ENCODE measurements around the gene BRPF1.

The BRPF1 gene

DNA sequence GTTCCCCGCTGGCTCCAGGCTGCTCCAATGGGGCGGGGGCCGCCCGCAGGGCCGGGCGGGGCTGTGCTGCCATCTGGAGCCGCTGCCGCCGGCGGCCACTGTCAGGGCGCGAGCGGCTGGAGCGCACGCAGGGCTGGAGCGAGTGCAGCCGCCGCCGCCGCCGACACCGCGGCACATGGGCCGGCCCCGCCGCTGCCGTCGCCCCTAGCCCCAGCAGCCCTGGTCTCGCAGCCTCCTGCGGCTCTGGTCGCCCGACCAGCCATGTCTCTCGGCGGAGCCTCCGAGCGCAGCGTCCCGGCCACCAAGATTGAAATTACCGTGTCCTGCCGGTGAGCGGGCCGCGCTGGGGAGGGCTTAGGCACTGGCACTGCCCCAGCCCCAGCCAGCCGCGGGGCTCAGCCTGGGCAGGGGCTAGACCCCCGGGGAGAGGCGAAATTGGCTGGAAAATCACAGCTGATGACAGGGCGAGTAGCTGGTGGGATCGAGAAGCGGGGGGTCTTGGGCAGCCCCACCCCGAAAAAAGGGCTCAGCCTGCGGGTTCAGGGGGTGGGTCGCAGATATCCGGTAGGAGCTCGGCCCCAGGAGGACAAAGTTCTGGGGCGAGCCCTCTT, 27.7 kb upstream of the BRPF1 start, which contains the start of gene CPNE9:
Gene CPNE9 (plus strand): TSS at position 98 of the 611 bp plus-strand sequence. CDS start 164 bp downstream, at position 262.
- peak; percentile 27 for DNase-seq (ENCODE audit: low read depth, low spot score)

DNA sequence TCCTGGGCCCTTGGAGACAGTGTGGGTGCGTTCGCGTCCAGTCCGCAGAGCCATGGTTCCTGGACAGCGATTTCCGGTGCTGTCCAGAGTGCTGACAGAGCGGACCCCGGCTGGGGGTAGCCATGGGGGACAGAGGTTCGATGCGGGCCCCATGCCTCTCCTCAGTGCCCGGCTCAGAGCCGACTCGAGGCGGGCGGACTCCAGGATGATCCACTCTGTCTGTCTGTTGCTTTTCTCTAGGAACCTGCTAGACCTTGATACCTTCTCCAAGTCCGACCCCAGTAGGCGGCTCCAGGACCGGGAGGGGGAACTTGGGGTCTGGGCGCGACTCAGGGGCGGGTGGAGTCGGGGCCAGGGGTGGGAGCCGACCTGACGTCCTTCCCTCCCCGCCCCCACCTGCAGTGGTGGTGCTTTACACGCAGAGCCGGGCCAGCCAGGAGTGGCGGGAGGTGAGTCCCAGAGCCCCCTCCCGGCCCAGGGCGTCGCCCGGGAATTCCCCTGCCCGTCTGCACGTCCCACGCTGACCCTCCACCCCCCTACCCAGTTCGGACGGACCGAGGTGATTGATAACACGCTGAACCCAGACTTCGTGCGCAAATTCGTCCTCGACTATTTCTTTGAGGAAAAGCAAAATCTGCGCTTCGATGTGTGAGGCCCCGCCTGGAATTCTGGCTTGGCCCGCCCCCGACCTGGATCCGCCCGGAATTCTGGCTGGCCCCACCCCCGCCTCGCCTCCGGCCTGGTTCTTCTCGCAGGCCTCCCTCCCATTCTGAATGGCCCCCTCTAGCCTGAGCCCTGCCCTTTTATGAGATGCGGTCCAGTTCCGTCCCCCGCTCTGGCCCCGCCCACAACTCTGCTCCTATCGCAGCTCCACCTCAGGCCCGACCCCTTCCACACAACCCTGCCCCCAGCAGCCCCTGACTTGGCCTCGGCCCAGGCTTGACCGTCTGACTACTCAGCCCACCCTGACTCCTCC, 26.9 kb upstream of the BRPF1 start:
- peak; percentile 70 for DNase-seq (ENCODE audit: low read depth, low spot score)

DNA sequence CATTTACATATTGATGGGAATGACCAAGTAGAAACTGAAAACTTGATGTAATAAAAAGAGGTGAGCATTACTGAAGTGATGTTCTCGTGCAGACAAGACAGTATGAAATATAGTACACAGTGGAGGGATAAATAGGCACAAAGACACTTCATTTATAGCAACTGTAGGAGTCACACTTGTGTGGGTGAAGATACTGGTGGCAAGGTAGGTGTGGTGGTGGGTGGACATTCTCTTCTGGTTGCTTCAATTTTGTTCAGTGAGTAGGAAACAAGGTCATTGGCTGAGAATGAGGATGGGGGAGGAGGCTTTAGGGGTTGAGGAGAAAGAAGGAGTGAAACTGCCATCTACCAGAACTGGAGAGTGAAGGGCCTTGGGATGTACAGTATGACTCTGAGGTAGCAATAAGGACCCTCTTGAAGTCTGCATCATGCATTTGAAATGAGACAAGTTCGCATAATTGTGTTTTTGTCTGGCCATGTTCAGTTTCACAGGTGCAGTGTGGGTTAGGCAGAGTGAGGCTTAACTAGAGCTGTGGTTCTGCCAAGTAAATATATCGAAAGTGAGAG, 21.3 kb upstream of the BRPF1 start:
- DNase-seq (ENCODE audit: low read depth, low spot score): no peak

DNA sequence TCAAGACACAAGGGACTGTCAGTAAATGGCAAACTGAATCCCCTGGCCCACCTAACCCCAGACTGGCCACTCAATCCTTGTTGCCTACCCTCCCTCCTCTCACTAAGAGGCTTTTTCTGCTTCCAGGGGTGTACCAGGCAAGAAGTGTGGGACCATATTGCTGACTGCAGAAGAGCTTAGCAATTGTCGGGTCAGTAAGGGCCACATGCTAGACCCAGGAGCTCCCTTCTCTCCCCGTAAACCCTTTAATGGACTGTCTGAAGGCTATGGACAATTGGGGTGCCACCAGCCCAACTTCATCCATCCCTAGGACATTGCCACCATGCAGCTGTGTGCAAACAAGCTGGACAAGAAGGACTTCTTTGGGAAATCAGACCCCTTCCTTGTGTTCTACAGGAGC, 19.1 kb upstream of the BRPF1 start:
- DNase-seq (ENCODE audit: low read depth, low spot score): no peak

DNA sequence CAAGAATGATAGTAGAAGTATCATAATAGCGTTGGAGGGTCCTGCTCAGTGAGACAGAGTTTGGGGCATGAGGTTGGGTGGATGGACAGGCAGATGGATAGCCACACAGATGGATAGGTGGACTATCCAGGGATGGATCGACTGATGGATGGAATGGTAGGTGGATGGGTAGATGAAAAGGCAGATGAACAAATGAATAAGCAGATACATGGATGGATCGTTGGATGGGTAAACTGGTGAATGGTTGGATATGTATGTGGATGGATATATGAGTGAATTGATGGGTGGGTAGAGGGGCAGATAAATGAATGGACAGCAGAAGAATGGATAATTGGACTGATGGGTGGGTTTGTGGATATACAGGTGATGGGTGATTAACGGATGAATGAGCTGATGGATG, 18.4 kb upstream of the BRPF1 start:
- DNase-seq (ENCODE audit: low read depth, low spot score): no peak

DNA sequence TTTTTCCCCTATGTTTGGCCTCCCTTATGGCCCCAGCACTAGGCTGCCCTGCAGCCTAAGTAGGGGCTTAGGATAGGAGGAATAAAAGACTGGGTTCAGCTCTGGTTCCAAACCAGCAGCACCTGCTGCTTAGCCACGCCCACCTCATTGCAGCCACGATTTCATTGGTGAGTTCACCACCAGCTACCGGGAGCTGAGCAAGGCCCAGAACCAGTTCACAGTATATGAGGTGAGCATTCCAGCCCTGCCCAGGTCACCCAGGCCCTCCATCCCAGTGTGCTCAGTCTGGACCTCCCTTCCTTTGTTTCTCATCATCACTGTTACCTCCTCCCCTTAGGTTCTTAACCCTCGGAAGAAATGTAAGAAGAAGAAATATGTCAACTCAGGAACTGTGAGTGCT, 16.4 kb upstream of the BRPF1 start:
- DNase-seq (ENCODE audit: low read depth, low spot score): no peak

DNA sequence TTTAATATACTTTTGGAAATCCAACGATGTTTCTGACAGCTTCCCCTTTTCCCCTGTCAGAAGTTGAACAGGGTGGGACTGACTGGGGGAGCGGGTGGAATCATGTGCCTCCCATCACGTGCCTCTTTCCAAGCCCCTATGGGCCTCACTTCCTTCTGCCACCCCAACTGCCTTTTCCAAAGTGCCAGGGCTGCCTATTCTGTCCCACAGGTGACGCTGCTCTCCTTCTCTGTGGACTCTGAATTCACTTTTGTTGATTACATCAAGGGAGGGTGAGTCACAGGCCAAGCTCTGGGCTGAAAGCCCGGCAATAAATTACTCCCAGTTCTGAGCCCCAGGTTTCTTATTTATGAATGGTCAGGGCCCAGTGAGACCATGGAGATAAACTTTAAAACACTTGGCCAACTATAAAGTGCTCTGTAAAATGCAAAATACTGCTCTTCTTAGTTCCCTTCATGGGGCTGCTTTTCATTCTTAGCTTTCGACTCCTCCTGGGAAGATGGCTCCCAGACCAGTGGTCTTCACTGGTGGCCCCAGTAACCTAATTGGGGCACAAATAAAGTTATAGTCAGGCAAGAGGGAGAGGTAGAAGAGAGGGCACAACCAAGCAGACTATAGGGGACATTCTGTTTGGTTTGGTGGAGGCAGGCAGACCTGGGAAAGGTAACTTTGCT, 15.6 kb upstream of the BRPF1 start:
- DNase-seq (ENCODE audit: low read depth, low spot score): peak; percentile 95

DNA sequence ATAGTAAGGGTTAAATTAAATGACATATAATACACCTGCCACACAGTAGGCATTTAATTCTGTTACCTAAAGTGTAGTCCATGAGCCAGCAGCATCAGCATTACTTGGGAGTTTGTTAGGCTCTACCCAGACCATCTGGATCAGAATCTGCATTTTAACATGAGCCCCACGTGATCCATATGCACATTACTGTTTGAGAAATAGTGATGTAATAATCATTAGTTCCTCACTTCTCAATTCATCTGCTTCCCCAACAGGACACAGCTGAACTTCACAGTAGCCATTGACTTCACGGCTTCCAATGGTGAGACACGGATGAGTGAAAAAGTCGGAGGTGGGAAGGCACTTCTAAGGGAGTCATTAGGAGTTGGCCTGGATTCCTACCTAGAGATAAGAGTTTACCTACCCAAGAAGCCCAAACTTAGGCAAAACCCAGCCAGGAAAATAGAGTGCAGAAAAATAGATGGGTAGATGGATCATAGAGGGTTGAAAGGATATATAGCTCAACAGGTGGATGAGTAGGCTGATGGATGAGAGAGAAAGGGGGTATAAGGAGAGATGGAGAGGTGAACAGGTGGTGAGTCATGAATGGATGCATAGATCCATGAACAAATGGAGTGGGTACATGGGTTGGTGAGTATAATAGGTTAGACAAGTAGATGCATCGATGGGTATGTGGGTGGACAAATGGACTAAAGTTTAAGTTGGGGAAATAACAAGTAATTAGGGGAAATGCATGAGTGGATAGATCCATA, 14.6 kb upstream of the BRPF1 start:
- DNase-seq (ENCODE audit: low read depth, low spot score): no peak

DNA sequence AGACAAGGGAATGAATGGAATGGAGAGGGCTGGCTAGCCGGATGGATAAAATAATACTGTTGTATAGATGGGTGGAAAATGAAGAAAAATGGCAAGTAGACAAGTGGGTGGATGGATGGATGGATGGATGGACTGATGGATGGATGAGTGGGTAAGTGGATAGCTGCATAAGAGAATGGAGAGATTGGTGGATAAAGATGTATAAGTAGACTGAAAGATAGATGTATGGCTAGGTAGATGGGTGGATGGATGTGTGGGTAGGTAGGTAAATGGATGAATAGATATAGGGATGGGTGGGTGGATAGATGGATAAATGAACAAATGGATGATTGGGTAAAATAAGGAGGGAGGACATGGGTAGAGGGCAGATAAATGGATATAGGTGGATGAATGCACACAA, 14.0 kb upstream of the BRPF1 start:
- DNase-seq (ENCODE audit: low read depth, low spot score): no peak

DNA sequence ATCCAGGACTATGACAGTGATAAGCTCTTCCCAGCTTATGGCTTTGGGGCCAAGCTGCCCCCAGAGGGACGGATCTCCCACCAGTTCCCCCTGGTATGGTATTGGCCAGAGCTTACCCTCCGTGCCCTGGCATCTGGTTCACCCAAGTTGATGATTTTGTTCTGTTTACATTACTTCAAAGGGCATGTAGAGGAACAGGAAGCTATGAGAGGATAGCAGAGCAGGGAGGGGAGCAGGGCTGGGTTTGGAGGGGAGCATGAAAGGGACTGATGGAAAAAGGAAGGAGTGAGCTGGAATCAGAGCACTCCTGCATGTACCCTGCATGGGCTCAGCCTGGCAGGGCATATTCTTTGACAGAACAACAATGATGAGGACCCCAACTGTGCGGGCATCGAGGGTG, 13.4 kb upstream of the BRPF1 start:
- no peak for DNase-seq (ENCODE audit: low read depth, low spot score)

DNA sequence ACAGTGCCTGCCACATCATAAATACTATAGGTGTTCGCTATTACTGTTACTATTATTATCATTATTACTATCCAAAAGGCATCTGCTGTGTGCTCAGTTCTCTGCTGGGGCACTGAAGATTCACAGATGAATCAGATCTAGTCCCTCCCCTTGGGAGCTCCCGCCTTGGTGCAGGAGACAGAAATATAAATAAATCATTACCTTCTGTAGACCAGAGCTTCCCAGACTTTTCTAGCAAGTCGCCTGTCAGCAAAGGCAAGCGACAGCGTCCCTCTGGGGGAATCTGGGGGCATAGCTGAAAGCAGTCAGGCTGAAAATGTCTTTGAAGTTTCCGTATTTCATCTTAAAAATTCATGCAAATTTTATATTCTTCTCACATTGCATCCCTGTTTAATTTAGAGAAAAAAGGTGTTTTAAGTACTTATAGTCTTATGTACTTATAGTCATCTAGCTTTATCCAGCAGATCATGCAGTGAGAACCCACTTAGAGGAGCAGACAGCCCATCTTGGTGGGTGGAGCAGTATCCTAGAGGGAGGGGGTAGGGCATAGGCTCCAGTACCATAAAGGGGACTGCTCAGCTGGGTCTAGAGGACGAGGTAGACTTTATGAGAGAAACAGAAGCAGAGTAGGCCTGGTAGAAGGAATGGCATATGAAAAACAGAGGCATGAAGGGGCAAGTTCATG, 10.4 kb upstream of the BRPF1 start:
- no peak for DNase-seq (ENCODE audit: low read depth, low spot score)

DNA sequence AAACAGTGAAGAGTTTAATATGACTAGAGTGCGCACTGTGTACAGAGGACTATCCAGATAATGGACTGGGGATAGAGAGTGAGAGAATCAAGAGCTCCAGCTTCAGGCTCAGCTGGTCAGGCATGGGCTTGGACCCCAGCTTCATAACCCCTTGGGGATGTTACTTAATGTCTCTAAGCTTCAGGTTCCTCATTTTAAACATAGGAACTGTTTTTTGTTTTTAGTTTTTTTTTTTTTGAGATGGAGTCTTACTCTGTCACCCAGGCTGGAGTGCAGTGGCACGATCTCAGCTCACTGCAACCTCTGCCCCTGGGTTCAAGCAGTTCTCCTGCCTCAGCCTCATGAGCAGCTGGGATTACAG, 9.9 kb upstream of the BRPF1 start:
- no peak for DNase-seq (ENCODE audit: low read depth, low spot score)

DNA sequence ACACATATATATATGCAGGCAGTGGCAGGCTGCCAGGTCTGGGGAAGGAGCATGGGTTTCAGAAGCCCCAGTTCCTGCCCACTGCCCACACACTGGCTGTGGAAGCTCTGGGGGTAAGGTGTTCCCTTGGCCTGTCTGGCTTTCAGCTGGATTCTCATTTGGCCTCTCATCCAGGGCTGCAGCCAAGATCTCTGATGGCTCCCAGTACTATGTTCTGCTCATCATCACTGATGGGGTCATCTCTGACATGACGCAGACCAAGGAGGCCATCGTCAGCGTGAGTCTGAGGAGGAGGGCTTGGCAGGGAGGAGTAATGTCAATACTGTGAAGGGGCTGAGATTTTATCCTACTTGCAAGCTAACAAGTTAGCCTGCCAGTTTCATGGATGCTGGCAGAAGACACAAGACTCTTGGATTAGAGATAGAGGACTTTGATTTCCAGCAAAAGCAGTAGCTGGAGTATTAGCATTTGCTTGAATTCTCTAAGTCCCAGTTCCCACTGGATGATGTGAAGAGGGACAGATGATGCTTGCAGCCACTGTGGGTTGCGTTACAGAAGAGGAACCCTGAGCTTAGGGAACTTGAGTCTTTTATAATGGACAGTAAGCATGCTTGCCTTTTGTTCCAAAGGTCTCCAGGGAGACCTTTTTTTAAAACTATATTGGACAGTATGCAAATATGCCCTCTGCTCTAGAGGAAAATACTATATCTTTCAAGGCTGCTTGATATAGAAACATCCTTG, 5.6 kb upstream of the BRPF1 start:
- no peak for DNase-seq (ENCODE audit: low read depth, low spot score)

DNA sequence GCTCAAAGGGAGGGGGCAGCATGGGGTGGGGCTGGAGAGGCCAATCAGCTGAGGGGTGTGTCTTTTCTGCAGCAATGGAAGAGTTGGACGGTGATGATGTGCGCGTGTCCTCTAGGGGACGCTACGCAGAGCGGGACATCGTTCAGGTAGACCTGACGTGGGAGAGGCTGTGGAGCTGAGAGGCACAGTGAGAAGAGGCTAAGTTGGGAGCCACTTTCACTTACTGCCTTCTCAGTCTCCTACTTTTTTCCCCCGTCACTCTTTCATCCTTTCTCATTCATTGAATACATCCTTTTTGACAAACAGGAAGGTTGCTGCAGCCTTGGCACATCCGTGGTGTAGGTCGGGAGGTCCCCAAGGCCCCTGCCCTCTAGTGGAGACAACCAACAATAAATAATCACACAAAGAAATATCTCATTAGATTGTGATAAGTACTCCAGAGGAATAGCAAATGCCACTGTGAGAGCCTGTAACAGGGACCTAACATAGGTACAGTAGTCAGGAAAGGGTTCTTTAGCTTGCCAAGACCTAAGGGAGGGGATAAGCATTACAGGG, 4.4 kb upstream of the BRPF1 start:
- peak; percentile 21 for DNase-seq (ENCODE audit: low read depth, low spot score)

DNA sequence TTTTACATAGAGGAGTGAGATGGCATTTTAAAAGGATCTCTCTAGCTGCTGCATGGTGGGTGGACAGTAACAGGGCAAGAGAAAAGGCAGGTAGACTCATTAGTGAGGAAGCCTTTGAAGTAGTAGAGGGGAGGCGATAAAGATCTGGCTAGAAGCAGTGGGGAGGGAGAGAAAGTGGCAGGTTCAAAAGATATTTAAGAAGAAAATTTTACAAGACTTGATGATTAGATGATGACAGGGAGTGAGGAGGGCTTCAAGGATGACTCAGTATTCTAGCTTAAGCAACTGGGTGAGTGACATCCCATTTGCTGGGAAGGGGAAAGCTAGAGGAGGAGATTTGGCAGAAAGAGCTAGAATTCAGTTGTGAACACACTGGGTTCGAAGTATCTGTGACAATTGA, 3.8 kb upstream of the BRPF1 start:
- no peak for DNase-seq (ENCODE audit: low read depth, low spot score)

DNA sequence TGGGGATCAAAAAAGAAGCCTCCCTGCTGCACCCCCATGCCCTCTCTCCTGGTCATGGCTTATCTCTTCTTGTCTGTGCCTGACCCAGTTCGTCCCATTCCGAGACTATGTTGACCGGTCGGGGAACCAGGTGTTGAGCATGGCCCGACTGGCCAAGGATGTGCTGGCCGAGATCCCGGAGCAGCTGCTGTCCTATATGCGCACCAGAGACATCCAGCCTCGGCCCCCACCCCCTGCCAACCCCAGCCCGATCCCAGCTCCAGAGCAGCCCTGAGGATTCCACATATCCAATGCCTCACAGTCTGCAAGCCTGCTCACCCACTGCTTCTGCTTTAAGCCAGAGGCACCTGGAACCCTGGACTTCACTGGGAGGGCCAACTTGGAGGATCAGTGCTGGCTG, 2.1 kb upstream of the BRPF1 start:
- DNase-seq (ENCODE audit: low read depth, low spot score): no peak

DNA sequence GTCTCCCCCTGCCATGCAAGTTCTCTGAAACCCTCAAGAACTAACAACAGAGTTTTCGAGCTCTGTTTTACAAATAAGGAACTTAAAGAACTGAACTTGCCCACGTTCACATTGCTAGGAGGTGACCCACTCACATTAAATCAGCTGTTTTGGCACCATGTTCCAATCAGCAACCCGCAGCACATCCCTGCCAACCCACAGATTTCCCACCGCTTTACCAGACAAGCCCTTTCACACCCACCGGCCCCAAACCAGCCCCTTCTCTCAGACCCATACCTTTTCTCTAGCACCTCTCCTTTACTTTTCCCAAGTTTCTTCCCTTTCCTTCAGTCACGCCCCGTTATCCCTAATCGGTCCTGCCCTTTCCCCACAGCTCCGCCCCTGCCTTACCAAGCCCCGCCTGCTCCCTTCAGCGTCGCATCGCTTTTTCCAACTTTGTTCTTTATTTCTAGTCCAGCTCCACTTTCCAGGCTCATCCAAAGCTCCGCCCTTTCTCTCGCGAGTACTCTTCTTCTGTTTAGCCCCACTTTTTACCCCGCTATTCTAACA, 804 bp upstream of the BRPF1 start:
- no peak for DNase-seq (ENCODE audit: low read depth, low spot score)

DNA sequence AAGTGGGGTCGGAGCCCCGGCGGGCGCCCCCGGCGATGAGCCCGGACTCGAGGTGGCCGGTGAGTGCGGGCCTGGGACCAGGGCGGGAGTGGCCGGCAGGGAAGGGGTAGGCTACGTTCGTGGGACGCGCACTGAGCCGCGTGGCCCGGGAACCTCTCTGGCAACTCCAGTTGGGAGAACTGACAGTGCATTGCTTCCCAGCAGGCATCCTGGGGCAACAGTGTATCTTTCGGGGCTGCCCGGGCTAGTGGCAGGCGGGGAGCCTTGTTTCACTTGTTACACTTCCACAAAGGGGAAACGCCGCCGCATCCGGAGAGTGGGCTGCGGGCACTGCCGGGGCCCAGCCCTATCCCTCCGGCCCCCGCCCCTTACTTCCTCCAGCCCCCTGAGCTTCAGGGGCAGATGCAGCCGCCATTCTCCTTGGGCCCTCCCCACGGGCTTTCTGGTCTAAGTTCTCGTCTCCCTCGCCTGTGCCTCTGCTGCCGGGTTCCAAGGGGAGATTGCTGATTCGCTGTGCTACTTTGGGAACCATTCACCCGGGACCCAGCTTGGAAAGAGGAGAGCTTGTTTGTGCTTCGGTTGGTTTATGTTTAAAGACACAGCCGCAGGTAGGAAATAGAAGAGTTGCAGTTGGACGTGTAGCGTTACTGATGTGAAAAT, 675 bp downstream of the BRPF1 start:
- peak; percentile 49 for DNase-seq (ENCODE audit: low read depth, low spot score)

DNA sequence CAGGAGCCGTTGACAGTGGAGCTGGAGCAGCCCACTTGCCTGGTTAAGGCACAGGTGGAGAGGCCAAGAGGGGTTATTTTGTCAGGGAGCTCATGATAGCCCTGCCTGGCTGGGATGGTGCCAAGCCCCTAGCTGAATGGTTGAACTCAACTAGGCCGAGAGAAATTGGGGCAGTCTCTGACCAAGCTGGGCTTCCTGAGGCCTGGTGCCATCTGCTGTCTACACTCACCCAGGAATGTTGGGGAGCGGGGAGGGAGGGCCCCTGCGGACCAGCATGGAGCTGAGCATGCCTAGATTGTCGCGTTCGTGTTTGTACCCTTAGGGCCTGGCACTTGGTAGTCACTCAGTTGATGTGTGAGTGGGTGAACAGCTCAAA, 1.2 kb downstream of the BRPF1 start:
- DNase-seq (ENCODE audit: low read depth, low spot score): peak; percentile 19

Data from astrocyte of the hippocampus (primary cell).